ENCODE results near the gene DNTT. TPM values are rescaled to one million over a fixed set of nuclear protein-coding genes. Genes with fewer than 3 reads are reported as not detected.

Gene DNTT
- polyA plus RNA-seq, 1 donor (not counting 4 experiments of a cell fraction or from before 2014, with no cell fraction given): not detected

GRCh38 chr10:96313344-96313743, 9.1 kb downstream of the DNTT start:
- dilution Hi-C loops (cut with MboI; ENCODE audit: extremely low pct_ligation_motif_present, low sequenced_read_pairs): no loop called here
- Histone ChIP-seq H3K9ac (ENCODE audit: control insufficient read depth, extremely low read depth, insufficient read depth, low read length) (no peak overlapping the region), H3K79me2 (ENCODE audit: control insufficient read depth, insufficient read depth, low read length) (no peaks in the 10 kb centered on the region), H3K36me3 (ENCODE audit: control insufficient read depth in 2 of 2, extremely low read depth in 1 of 2, insufficient read depth in 2 of 2, low read length in 2 of 2) (no peaks in the 10 kb centered on the region), H3K27me3 (ENCODE audit: control insufficient read depth, extremely low read depth, insufficient read depth, low read length) (no peaks in the 10 kb centered on the region), H2AFZ (ENCODE audit: control insufficient read depth, low read length) (no peak overlapping the region), H3K9me1 (ENCODE audit: control insufficient read depth, extremely low read depth, insufficient read depth, low read length) (no peaks in the 10 kb centered on the region), H3K4me1 (ENCODE audit: control insufficient read depth, extremely low read depth, insufficient read depth, low read length) (no peaks in the 10 kb centered on the region), H3K4me2 (ENCODE audit: control insufficient read depth, extremely low read depth, insufficient read depth, low read depth, low read length) (no peak overlapping the region), H4K20me1 (ENCODE audit: control insufficient read depth, extremely low read depth, insufficient read depth, low read length) (no peaks in the 10 kb centered on the region), H3K9me3 (ENCODE audit: control insufficient read depth, low read depth, low read length) (no peaks in the 10 kb centered on the region), H3K27ac (ENCODE audit: control insufficient read depth, insufficient read depth, low read length) (no peak overlapping the region), H3K4me3 (ENCODE audit: control insufficient read depth in 2 of 3, extremely low read depth in 1 of 3, insufficient read depth in 2 of 3, low read depth in 1 of 3, low read length in 3 of 3) (no peak overlapping the region)
- FAIRE-seq (no peak), DNase-seq (ENCODE audit: low read depth, low spot score) (no peak)
- TF ChIP-seq CTCF (optimal IDR thresholded peaks at IDR 0.05 in 1 of 3, IDR thresholded peaks at IDR 0.05 in 1 of 3, conservative IDR thresholded peaks at IDR 0.05 in 1 of 3; ENCODE audit: extremely low read depth in 1 of 3, insufficient read depth in 2 of 3, low read length in 3 of 3): no peak
- TF ChIP-seq EZH2 (IDR thresholded peaks at IDR 0.05; ENCODE audit: low read length): no peak

DNA sequence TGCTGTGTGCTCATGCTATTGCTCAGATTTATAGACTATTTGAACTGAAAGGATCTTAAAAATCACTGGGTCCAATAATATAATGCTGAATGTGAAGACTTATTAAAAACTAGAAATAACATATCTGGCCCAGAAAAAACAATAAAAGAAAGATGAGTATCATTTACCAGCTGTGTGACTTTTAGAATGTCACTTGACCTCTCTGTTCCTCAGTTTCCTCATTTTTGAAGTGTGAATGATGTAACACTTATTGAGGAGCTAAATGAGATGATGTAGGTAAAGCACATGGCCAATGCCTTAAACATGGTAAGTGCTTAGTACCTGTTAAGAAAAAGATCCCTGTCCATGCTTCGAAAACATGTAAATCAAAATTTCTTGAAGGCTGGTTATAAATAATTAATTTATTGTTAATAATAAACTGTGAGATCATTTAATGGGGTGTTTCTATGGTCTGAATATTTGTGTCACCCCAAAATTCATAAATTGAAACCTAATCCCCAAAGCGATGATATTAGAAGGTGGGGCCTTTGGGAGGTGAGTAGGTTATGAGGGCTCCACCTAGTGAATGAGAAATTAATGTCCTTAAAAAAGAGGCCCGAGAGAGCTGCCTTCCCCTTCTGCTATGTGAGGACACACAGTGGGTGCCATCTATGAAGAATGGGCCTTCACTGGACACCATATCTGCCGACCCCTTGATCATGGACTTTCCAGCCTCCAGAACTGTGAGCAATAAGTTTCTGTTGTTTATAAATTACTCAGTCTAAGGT, 13.0 kb downstream of the DNTT start:
- dilution Hi-C loops (cut with MboI; ENCODE audit: extremely low pct_ligation_motif_present, low sequenced_read_pairs): no loop called here
- no peaks in the 10 kb centered on the region for H3K79me2 ChIP-seq (ENCODE audit: control insufficient read depth, insufficient read depth, low read length)
- H3K4me1 ChIP-seq (ENCODE audit: control insufficient read depth, extremely low read depth, insufficient read depth, low read length): no peaks in the 10 kb centered on the region
- DNase-seq (ENCODE audit: low read depth, low spot score): no peak
- no peak overlapping the region for H3K9ac ChIP-seq (ENCODE audit: control insufficient read depth, extremely low read depth, insufficient read depth, low read length)
- no peaks in the 10 kb centered on the region for H3K36me3 ChIP-seq (ENCODE audit: control insufficient read depth in 2 of 2, extremely low read depth in 1 of 2, insufficient read depth in 2 of 2, low read length in 2 of 2)
- no peaks in the 10 kb centered on the region for H3K27me3 ChIP-seq (ENCODE audit: control insufficient read depth, extremely low read depth, insufficient read depth, low read length)
- TF ChIP-seq CTCF (optimal IDR thresholded peaks at IDR 0.05 in 1 of 3, IDR thresholded peaks at IDR 0.05 in 1 of 3, conservative IDR thresholded peaks at IDR 0.05 in 1 of 3; ENCODE audit: extremely low read depth in 1 of 3, insufficient read depth in 2 of 3, low read length in 3 of 3) (no peak), EZH2 (IDR thresholded peaks at IDR 0.05; ENCODE audit: low read length) (no peak)
- no peak overlapping the region for H3K27ac ChIP-seq (ENCODE audit: control insufficient read depth, insufficient read depth, low read length)
- H3K9me3 ChIP-seq (ENCODE audit: control insufficient read depth, low read depth, low read length): no peaks in the 10 kb centered on the region
- H4K20me1 ChIP-seq (ENCODE audit: control insufficient read depth, extremely low read depth, insufficient read depth, low read length): no peaks in the 10 kb centered on the region
- H3K9me1 ChIP-seq (ENCODE audit: control insufficient read depth, extremely low read depth, insufficient read depth, low read length): no peaks in the 10 kb centered on the region
- no peak for FAIRE-seq
- no peak overlapping the region for H3K4me3 ChIP-seq (ENCODE audit: control insufficient read depth in 2 of 3, extremely low read depth in 1 of 3, insufficient read depth in 2 of 3, low read depth in 1 of 3, low read length in 3 of 3)
- H3K4me2 ChIP-seq (ENCODE audit: control insufficient read depth, extremely low read depth, insufficient read depth, low read depth, low read length): no peak overlapping the region
- no peak overlapping the region for H2AFZ ChIP-seq (ENCODE audit: control insufficient read depth, low read length)
